Fibroblast of skin of left quadriceps (primary cell): ENCODE data around the gene EYA3.
A peak's percentile ranks its signal among the peaks of the same experiment; 100 is the strongest.

Experiments
- DNase-seq, 2 experiments: peaks; one replicate each; pipeline ENCODE4 v3.0.0-alpha.2; 2013; ENCODE audit warnings: low read depth in 2 of 2

Gene EYA3

GRCh38 chr1:28071813-28072212, 16.6 kb downstream of the EYA3 start:
- no peak for DNase-seq

GRCh38 chr1:28070725-28071593, 17.5 kb downstream of the EYA3 start:
- no peak for DNase-seq

- DNase-seq = no peak
Observed at GRCh38 chr1:28067523-28068090, 20.8 kb downstream of the EYA3 start.

DNA sequence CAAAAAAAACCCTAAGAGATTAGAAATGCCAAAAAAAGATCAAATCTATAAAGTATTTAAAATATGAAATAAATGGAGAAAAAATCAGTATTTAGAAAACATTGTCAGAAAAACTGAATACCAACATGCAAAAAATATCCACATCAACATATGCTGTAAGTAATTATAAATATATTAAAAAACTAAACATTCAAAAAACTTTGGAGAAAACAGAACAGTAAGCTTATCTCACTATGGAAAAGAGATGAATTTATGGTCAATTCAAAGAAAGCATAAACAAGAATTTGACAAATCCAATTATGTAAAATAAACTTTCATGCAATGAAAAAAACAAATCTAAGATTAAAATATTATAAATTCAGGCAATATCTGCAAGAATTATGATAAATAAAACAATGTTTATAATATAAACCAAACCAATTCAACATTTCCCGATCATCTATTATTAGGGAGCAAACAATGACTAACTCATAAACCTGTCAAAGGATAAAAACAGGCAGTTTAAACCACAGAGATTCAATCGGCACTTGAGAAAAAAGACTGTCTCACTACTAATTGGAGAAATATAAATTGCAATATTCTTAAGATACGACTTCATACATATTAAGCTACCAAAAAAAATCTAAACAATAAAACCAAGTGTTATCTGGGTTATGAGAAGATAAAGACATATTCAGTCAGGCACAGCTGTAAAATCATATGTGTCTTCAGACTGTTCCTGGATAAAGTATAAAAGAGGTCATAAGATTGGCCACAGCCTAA, 21.8 kb downstream of the EYA3 start:
- no peak for DNase-seq

GRCh38 chr1:28064064-28064463, 24.3 kb downstream of the EYA3 start:
- peak; percentile 67 for DNase-seq

DNA sequence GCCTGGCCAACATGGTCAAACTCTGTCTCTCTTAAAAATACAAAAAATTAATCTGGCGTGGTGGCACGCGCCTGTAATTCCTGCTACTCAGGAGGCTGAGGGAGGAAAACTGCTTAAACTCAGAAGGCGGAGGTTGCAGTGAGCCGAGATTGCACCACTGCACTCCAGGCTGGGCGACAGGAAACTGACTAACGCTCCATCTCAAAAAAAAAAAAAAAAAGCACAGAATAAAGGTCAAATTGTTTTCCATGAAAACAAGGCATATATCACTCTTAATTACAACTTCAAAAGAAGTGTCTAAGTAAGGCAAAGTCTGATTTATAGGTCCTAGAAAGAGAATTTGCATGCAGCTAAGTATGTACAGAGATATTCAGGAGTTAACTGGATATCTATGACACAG, 25.6 kb downstream of the EYA3 start:
- DNase-seq = no peak

DNA sequence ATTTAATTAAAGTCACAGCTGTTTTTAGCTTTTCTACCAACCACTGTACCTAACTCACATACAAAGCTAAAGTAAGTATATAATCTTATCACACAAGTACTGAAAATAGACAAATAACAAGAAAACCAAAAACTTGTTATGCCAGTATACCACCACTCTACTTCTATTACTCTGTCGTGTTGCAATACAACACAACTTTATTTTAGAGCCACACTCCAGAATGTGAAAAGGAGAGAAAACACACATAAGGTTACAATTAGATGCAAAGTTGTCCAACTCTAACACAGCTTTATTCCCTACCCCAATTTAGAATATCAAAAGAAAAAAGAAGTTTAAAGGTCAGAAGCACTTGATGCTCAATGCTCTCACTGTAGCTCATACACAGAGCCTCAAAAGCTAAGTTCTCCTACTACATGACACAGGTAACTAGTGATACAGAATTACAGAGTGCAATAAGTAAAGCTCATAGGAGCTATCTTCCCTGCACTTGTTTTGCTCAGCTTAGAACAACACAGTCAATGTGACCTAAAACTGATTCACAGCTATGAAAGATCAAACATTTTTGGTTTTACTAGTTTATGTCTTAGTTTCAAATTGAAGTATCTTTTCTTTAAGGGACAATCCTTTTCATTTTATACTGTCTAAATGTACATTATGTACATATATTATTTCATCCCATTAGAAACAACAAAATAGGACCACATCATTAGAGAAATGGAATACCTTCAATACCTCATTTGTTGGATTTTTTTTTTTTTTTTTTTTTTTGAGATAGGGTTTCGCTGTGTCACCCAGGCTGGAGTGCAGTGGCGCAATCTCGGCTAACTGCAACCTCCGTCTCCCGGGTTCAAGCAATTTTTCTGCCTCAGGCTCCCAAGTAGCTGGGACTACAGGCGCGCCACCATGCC, 29.2 kb downstream of the EYA3 start:
- DNase-seq = no peak

DNA sequence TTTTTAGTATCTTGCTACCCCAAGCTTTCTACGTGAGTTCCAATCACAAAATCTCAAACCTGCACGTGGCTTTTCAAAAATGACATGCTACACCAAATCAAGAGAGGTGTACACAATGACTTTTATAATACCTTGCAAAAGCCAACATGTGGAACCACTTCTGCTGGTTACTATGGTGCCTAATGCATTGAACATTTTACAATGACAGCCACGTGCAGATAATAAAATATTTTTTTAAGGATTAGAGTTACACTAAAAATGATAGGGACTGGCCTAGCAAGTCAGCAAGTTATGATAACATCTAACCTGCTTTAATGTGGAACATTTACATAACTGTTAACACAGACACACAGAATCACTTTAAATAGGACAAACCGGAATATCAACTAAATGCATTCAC, 30.2 kb downstream of the EYA3 start:
- no peak for DNase-seq

- DNase-seq = no peak
Observed at GRCh38 chr1:28056129-28056925, 32.1 kb downstream of the EYA3 start.

DNA sequence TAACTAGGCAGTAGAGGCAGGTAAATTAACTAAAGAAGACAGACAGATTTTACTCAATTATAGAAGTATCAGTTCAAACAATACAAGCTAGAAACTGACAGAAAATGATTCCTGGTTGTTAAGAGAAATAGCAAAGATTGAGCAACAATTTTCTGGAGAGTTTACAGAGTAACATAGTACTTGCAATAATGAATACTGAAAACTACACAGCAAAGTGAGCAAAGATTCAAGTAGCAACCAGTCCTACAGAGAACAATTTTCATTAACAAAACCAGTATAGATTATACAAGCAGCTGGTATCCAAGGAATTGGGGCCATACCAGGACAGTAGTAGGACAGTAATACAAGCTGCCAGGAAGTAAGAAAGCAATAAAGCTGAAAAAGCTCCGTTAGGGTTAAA, 37.6 kb downstream of the EYA3 start:
- no peak for DNase-seq

DNA sequence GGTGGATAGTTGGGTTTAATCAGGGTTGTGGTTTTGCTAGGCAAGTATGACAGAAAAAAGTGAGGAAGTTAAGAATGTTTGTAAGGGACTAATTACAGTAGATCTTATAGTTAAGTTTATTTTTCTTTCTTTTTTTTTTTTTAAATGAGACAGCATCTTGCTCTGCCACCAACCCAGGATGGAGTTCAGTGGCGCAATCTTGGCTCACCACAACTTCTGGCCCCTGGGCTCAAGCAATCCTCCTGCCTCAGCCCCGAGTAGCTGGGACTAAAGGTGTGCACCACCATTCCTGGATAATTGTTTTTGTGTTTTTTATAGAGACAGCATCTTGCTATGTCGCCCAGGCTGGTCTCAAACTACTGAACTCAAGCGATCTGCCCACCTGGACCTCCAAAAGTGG, 41.7 kb downstream of the EYA3 start:
- DNase-seq = no peak

DNA sequence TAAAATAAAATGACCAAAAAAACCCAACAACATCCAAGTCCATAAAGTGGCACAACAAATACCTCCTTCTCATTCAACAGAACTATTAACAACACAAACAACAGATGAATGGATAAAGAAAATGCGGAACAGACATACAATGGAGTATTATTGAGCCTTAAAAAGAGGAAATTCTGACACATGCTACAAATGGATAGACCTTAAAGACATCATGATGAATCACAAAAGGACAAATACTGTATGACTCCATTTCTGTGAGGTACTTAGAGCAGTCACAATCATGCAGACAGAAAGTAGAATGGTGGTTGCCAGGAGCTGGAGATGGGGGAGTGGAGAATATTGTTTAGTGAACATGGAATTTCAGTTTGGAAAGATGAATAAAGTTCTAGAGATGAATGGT, 42.6 kb downstream of the EYA3 start:
- DNase-seq = no peak

GRCh38 chr1:28044399-28044798, 44.0 kb downstream of the EYA3 start:
- DNase-seq = no peak

DNA sequence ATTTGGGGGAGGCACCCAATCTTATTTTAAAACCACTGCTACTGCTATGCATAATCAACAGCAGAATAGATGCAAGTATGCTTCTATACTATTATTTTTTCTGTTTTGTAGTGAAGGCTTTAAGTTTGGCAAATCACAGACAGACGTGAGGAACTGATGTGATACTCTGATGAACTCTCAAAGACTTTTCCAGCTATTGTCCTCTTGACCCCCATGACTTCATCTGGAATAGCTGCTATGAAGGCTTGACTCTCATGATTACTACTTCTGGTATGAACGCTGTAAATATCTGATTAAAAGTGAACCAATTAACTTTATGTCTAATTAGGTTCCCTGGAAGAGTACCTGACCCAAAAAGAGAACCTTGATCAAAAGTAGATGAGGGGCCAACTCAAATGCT, 49.1 kb downstream of the EYA3 start:
- no peak for DNase-seq

- no peak for DNase-seq
Observed at GRCh38 chr1:28037946-28038345, 50.5 kb downstream of the EYA3 start.

- DNase-seq = no peak
Observed at GRCh38 chr1:28037206-28037605, 51.2 kb downstream of the EYA3 start.

GRCh38 chr1:28036431-28036830, 52.0 kb downstream of the EYA3 start:
- DNase-seq = no peak

GRCh38 chr1:28035420-28035819, 53.0 kb downstream of the EYA3 start:
- DNase-seq = no peak

DNA sequence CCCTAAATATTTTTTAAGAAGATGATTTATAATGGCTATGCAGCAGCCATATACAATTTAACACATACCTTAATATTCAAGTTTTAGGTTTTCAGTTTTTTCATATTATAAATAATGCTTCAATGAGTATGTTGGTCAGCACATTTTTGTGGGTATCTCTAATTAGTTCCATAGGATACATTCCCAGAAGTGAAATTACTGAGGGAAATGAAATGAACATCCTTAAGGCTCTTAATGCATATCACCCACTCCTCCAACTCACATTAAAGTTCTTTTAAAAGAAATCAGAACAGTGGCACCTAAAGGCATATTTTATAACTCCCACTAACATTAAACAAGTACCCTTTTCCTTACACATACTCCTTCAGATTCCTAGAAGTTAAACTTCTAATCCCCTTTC, 56.1 kb downstream of the EYA3 start:
- DNase-seq = peak; percentile 36 to 39

DNA sequence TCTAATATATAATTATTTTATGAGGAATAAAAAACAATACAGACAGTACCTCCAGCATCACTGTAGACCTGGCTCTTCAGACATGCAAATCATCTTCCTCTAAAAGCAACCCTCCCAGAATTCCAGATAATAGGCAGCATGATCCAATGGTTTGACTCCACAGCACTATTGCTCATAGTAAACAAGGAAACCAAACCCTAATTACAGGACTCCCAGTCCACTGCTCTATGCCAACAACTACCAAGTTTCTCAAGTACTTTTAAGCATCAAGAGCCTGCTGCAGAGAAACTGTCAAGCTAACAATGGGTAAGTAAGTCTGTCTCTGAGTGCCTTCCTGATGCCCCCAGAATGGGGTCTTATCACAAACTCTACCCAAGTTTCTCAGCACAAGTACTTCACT, 57.2 kb downstream of the EYA3 start:
- no peak for DNase-seq
